Mucosa of descending colon (tissue), 3 donors: ENCODE data around the gene U2AF1. TPM values are rescaled to one million over a fixed set of nuclear protein-coding genes. Genes with fewer than 3 reads are reported as not detected.
"Not testable (repeated sequence)": the region's sequence is repeated elsewhere in the genome, so short reads cannot be mapped to it uniquely, and the experiment has no call there.

Experiments
- ATAC-seq: fragments of 200-7000 bp; cut with Tn5 transposase; one replicate; pipeline ENCODE4 v1.9.1; 2020; ENCODE audit warnings: mild to moderate bottlenecking, moderate library complexity
- DNase-seq, 3 donors: peaks; one replicate each; pipeline ENCODE4 v3.0.0-alpha.2; 2020
- H3K36me3 ChIP-seq: fragments of 200-600 bp; one replicate; pipeline ENCODE4 v1.8.0; 2021; ENCODE audit warnings: low read depth, mild to moderate bottlenecking
- H3K4me1 ChIP-seq: fragments of 200-600 bp; one replicate; pipeline ENCODE4 v1.8.0; 2021; ENCODE audit warnings: low read depth, mild to moderate bottlenecking
- H3K4me3 ChIP-seq: fragments of 200-600 bp; one replicate; pipeline ENCODE4 v1.8.0; 2021; ENCODE audit warnings: mild to moderate bottlenecking
- H3K9me3 ChIP-seq: fragments of 200-600 bp; one replicate; pipeline ENCODE4 v1.8.0; 2021; ENCODE audit warnings: mild to moderate bottlenecking
- intact Hi-C, 2 donors: fragments of 100-400 bp; cut with DNase I in 1 of 2; cut with micrococcal nuclease in 1 of 2; formaldehyde crosslinking; loops; one replicate each; pipeline versions ENCODE4 v1.11.0 to v1.11.1; 2022; cut with DNase I, micrococcal nuclease
- long read RNA-seq, 2 donors: library from polyadenylated mRNA; unstranded; transcript quantifications; one replicate each; pipeline ENCODE4 v2.0.0, GENCODE V29; 2019 to 2021
- total RNA-seq, 3 donors: library from RNA; stranded (reverse); fragmentation: NEBNext Ultra II Directional in 2 of 3; extraction: Animal tissue kit (Norgen Biotek cat#: 25700) in 2 of 3; gene quantifications; one replicate each; pipeline versions ENCODE4 v1.2.1 to v1.2.4, GENCODE V29; 2021 to 2023
- donor health status: DM: no; HTN: no; CAD: no; lungs with moderate emphysema.
- donor health status: DM: no; HTN: no; CAD: no.
- donor health status: DM: no; HTN: yes; CAD: no.

U2AF1 gene
- total RNA-seq = 10 to 100 TPM; 10.8 to 38.5 (median 36.4) TPM
- long read RNA-seq, donor 1, full-length matches to known transcripts = 82 of 88 reads
- long read RNA-seq, donor 1, partial matches to known transcripts = 0 of 88 reads
- long read RNA-seq, donor 1, other reads (novel, unspliced or antisense) = 6 of 88 reads
- long read RNA-seq, donor 2, transcript U2AF1-202 (8 exons, 940 nt) = minor isoform, 7 of 42 reads
- long read RNA-seq, donor 2, transcript U2AF1-201 (8 exons, 962 nt) = major isoform, 30 of 42 reads
- long read RNA-seq, donor 2, partial matches to known transcripts = 0 of 42 reads
- long read RNA-seq, donor 2, other reads (novel, unspliced or antisense) = 3 of 42 reads

- H3K9me3 ChIP-seq, H3K36me3 ChIP-seq, H3K4me1 ChIP-seq, intact Hi-C loops: not testable (repeated sequence)
- ATAC-seq (peak; percentile 100), DNase-seq (peak in 2 of 3 donors; percentile 72 to 87)
- peak within 1 kb of the TSS; percentile 72 for H3K4me3 ChIP-seq
Observed at GRCh38 chr21:43106965-43107793, at the start of gene U2AF1. Gene U2AF1, minus strand, starts transcription at chr21:43107570. Its CDS starts 76 bp downstream, at chr21:43107494.

GRCh38 chr21:43153601-43154000 is 46.2 kb upstream of the U2AF1 start:
- intact Hi-C loops, ATAC-seq, H3K4me1 ChIP-seq, DNase-seq, H3K9me3 ChIP-seq, H3K36me3 ChIP-seq, H3K4me3 ChIP-seq: not testable (repeated sequence)

GRCh38 chr21:43149344-43149743 is 42.0 kb upstream of the U2AF1 start:
- H3K4me3 ChIP-seq, DNase-seq, H3K9me3 ChIP-seq, intact Hi-C loops, ATAC-seq, H3K36me3 ChIP-seq, H3K4me1 ChIP-seq: not testable (repeated sequence)

- H3K9me3 ChIP-seq, H3K36me3 ChIP-seq, H3K4me1 ChIP-seq, H3K4me3 ChIP-seq, intact Hi-C loops, ATAC-seq, DNase-seq: not testable (repeated sequence)
Observed at GRCh38 chr21:43147999-43148398, 40.6 kb upstream of the U2AF1 start.

GRCh38 chr21:43146637-43147036 is 39.3 kb upstream of the U2AF1 start:
- intact Hi-C loops = not testable (repeated sequence)

GRCh38 chr21:43141407-43141806 is 34.0 kb upstream of the U2AF1 start:
- intact Hi-C loops, H3K4me1 ChIP-seq, ATAC-seq, H3K36me3 ChIP-seq, H3K4me3 ChIP-seq, H3K9me3 ChIP-seq: not testable (repeated sequence)
- peak in 1 of 3 donors; percentile 1 for DNase-seq

More at GRCh38 chr21:43146637-43147036, 39.3 kb upstream of the U2AF1 start:
- ATAC-seq, H3K9me3 ChIP-seq, DNase-seq, H3K36me3 ChIP-seq, H3K4me1 ChIP-seq, H3K4me3 ChIP-seq: not testable (repeated sequence)

- ATAC-seq = peak; percentile 37
Observed at GRCh38 chr21:43138944-43139343, 31.6 kb upstream of the U2AF1 start.

GRCh38 chr21:43134520-43134919 is 27.1 kb upstream of the U2AF1 start:
- H3K4me3 ChIP-seq, ATAC-seq, H3K4me1 ChIP-seq, H3K9me3 ChIP-seq, H3K36me3 ChIP-seq, DNase-seq, intact Hi-C loops: not testable (repeated sequence)

More at GRCh38 chr21:43138944-43139343, 31.6 kb upstream of the U2AF1 start:
- peak in 1 of 3 donors; percentile 0 for DNase-seq
- H3K4me3 ChIP-seq, H3K9me3 ChIP-seq, intact Hi-C loops, H3K4me1 ChIP-seq, H3K36me3 ChIP-seq: not testable (repeated sequence)

- DNase-seq, intact Hi-C loops, H3K4me3 ChIP-seq, ATAC-seq, H3K4me1 ChIP-seq, H3K9me3 ChIP-seq, H3K36me3 ChIP-seq: not testable (repeated sequence)
Observed at GRCh38 chr21:43130094-43130493, 22.7 kb upstream of the U2AF1 start.

GRCh38 chr21:43115956-43116355 is 8.6 kb upstream of the U2AF1 start:
- H3K4me1 ChIP-seq, H3K4me3 ChIP-seq, H3K36me3 ChIP-seq, H3K9me3 ChIP-seq, intact Hi-C loops, DNase-seq, ATAC-seq: not testable (repeated sequence)

GRCh38 chr21:43114483-43114882 is 7.1 kb upstream of the U2AF1 start:
- H3K9me3 ChIP-seq, H3K4me1 ChIP-seq, H3K4me3 ChIP-seq, DNase-seq, ATAC-seq, H3K36me3 ChIP-seq, intact Hi-C loops: not testable (repeated sequence)

GRCh38 chr21:43109006-43109405 is 1.6 kb upstream of the U2AF1 start:
- intact Hi-C loops, ATAC-seq, H3K36me3 ChIP-seq, H3K4me3 ChIP-seq, H3K4me1 ChIP-seq, DNase-seq, H3K9me3 ChIP-seq: not testable (repeated sequence)

GRCh38 chr21:43108177-43108576 is 807 bp upstream of the U2AF1 start:
- peak; percentile 19 for ATAC-seq
- H3K9me3 ChIP-seq, H3K4me1 ChIP-seq, DNase-seq, H3K4me3 ChIP-seq, H3K36me3 ChIP-seq, intact Hi-C loops: not testable (repeated sequence)

GRCh38 chr21:43107794-43108137 is 396 bp upstream of the U2AF1 start:
- H3K4me1 ChIP-seq, DNase-seq, intact Hi-C loops, H3K36me3 ChIP-seq, H3K4me3 ChIP-seq, H3K9me3 ChIP-seq: not testable (repeated sequence)
- peak; percentile 57 for ATAC-seq
